Prostate gland (tissue), 2 donors: ENCODE data around the gene BRSK2. TPM values are rescaled to one million over a fixed set of nuclear protein-coding genes. Genes with fewer than 3 reads are reported as not detected.

Experiments
- DNase-seq: peaks from one replicate; pipeline ENCODE4 v3.0.0-alpha.2; 2019; ENCODE audit warnings: low spot score
- H3K27ac ChIP-seq, 2 donors: fragments of 200-600 bp; sonication (generic); 2 replicates each; pipeline ENCODE4 v1.5.1; 2017 to 2019
- H3K27me3 ChIP-seq: fragments of 200-600 bp; sonication (generic); replicated peaks from 2 replicates; pipeline ENCODE4 v1.5.1; 2019; ENCODE audit not compliant: insufficient read depth
- H3K36me3 ChIP-seq, 2 donors: fragments of 200-600 bp; sonication (generic); 1 replicate in 1 of 2; 2 replicates in 1 of 2; pipeline versions ENCODE4 v1.5.1 to v1.8.1; 2017 to 2019
- H3K4me1 ChIP-seq: fragments of 200-600 bp; sonication (generic); replicated peaks from 2 replicates; pipeline ENCODE4 v1.5.1; 2019
- H3K4me3 ChIP-seq, 2 donors: fragments of 200-600 bp; sonication (generic); 2 replicates each; pipeline ENCODE4 v1.5.1; 2017 to 2019
- H3K9me3 ChIP-seq: fragments of 200-600 bp; sonication (generic); 2 replicates; pipeline ENCODE4 v1.5.1; 2017
- POLR2A ChIP-seq: fragments of 450-650 bp; IDR thresholded peaks from one replicate; pipeline ENCODE4 v1.6.1; 2016; ENCODE audit warnings: antibody characterized with exemption, mild to moderate bottlenecking
- POLR2AphosphoS5 ChIP-seq: sonication (generic); formaldehyde crosslinking; IDR thresholded peaks from one replicate; pipeline ENCODE4 v1.6.1; 2017; ENCODE audit warnings: antibody characterized with exemption
- WGBS: methylation state at CpG from one replicate; pipeline ENCODE4 v1.1.5; 2018; 5-methylcytosine and 5-hydroxymethylcytosine counted together
- intact Hi-C: fragments of 100-400 bp; cut with DNase I; formaldehyde crosslinking; loops from one replicate; pipeline ENCODE4 v1.14.2; 2022
- total RNA-seq, 2 donors: library from RNA; depleted of rRNA; stranded (reverse); fragments of >200 nt; gene quantifications; one replicate each; pipeline ENCODE4 v1.1.0, GENCODE V29; 2016
- TF ChIP-seq, protein P1 (sequence below), 4 experiments: fragments of 200-600 bp in 2 of 4; fragments of 450-650 bp in 2 of 4; sonication (generic) in 2 of 4; IDR thresholded peaks; 1 replicate in 3 of 4; 2 replicates in 1 of 4; pipeline ENCODE4 v1.5.1; 2016 to 2019; ENCODE audit warnings: antibody characterized with exemption in 4 of 4, mild to moderate bottlenecking in 2 of 4, moderate library complexity in 2 of 4

The BRSK2 gene
- total RNA-seq, 2 donors from 2014 or later = 0.96 to 29.7 TPM

DNA sequence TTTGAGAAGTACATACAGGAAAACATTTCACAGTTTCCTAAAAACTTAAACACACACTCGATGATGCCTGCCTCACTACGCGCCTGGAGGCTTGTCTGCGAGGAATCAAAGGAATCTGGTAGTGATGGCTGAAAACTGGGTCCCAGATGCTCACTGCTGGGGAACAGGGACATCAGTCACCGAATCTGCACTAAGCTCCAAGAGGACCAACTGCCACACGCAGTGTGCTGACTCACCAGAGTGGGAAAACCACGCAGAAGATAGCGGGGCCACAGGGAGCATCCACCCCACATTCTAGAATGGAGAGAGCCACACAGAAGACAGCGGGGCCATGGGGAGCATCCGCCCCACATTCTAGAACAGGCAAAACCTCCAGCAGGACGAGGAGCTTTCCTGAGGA is 121.2 kb downstream of the BRSK2 start:
- no peak for DNase-seq
- no peaks in the 10 kb centered on the region for H3K9me3 ChIP-seq
- no peak overlapping the region for H3K4me3 ChIP-seq
- intact Hi-C loops = no loop called here
- no peaks in the 10 kb centered on the region for H3K36me3 ChIP-seq
- H3K27ac ChIP-seq = no peak overlapping the region
- 88% methylated on average over 11 of the region's 11 CpGs for WGBS
- TF ChIP-seq, protein P1, sequence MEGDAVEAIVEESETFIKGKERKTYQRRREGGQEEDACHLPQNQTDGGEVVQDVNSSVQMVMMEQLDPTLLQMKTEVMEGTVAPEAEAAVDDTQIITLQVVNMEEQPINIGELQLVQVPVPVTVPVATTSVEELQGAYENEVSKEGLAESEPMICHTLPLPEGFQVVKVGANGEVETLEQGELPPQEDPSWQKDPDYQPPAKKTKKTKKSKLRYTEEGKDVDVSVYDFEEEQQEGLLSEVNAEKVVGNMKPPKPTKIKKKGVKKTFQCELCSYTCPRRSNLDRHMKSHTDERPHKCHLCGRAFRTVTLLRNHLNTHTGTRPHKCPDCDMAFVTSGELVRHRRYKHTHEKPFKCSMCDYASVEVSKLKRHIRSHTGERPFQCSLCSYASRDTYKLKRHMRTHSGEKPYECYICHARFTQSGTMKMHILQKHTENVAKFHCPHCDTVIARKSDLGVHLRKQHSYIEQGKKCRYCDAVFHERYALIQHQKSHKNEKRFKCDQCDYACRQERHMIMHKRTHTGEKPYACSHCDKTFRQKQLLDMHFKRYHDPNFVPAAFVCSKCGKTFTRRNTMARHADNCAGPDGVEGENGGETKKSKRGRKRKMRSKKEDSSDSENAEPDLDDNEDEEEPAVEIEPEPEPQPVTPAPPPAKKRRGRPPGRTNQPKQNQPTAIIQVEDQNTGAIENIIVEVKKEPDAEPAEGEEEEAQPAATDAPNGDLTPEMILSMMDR (IDR thresholded peaks at IDR 0.05) = no peak
- TF ChIP-seq POLR2A (no peak), POLR2AphosphoS5 (no peak)
- peaks cover 23% of the 10 kb centered on the region for H3K4me1 ChIP-seq
- no peaks in the 10 kb centered on the region for H3K27me3 ChIP-seq

DNA sequence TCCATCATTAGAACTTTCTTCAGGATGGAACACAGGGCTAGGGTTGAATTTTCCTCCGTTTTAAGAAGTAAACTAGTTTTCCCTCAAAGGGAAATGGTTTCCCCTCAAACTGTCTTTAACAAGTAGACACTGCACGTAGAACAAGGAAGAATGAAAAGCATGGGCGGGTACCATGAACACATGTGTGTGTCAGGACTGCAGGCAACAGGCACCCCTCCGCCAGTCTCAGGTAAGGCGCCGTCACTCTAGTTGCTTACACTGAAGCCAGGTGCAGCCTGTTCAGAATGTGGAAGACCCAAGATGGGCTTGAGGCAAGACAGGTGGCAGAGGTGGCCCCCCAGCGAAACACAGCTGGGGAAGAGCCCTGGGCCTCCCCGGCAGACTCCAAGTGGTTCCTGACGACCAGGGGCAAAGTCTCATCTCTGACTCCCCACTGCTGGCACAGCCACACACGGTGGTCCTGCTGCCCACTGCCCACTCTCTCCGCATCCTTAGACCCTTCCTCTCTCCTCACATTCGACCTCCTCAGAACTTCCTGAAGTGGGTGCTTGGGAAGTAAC is 122.3 kb downstream of the BRSK2 start:
- Histone ChIP-seq H3K36me3 (no peaks in the 10 kb centered on the region), H3K4me3 (no peak overlapping the region), H3K27me3 (no peaks in the 10 kb centered on the region), H3K4me1 (peaks cover 23% of the 10 kb centered on the region), H3K9me3 (no peaks in the 10 kb centered on the region), H3K27ac (no peak overlapping the region)
- intact Hi-C loops = no loop called here
- TF ChIP-seq POLR2AphosphoS5 (no peak), POLR2A (no peak)
- TF ChIP-seq, protein P1 (IDR thresholded peaks at IDR 0.05) = no peak
- DNase-seq = no peak
- WGBS = 83% methylated on average over 12 of the region's 12 CpGs

Other genes starting within 250 kb of the BRSK2 start
- under 1 TPM; 0.05 to 0.45 TPM for gene MUC5AC, start 232.0 kb upstream of the BRSK2 start, total RNA-seq
- gene MUC5B, start 166.9 kb upstream of the BRSK2 start, total RNA-seq = 10 to 100 TPM in 1 of 2 donors, under 1 TPM in 1; 0.18 to 17.3 TPM
- 100 to 1,000 TPM in 1 of 2 donors, 10 to 100 TPM in 1; 72.8 to 161 TPM for gene TOLLIP, start 80.3 kb upstream of the BRSK2 start, total RNA-seq
- gene MOB2, start 96.8 kb downstream of the BRSK2 start, total RNA-seq = 10 to 100 TPM; 39.3 to 46.5 TPM
- gene DUSP8, start 182.3 kb downstream of the BRSK2 start, total RNA-seq = 10 to 100 TPM in 1 of 2 donors, 1 to 10 TPM in 1; 8.8 to 17.2 TPM
- not detected for gene KRTAP5-1, start 195.3 kb downstream of the BRSK2 start, total RNA-seq
- gene KRTAP5-2, start 208.4 kb downstream of the BRSK2 start, total RNA-seq = not detected
- not detected for gene KRTAP5-3, start 218.5 kb downstream of the BRSK2 start, total RNA-seq
- not detected for gene KRTAP5-4, start 232.2 kb downstream of the BRSK2 start, total RNA-seq
- not detected for gene KRTAP5-5, start 239.8 kb downstream of the BRSK2 start, total RNA-seq